VCaP (cell line): ENCODE measurements around the gene PDHX.

Experiments
- H3K27ac ChIP-seq: fragments of 450-650 bp; 2 replicates; pipeline ENCODE4 v1.5.1; 2017
- TF ChIP-seq, protein P1 (sequence below): fragments of 450-650 bp; conservative IDR thresholded peaks from 2 replicates; pipeline ENCODE4 v1.5.1; 2017; ENCODE audit warnings: mild to moderate bottlenecking, moderate library complexity

PDHX gene

GRCh38 chr11:35006389-35007128 is 90.1 kb downstream of the PDHX start:
- H3K27ac ChIP-seq: peak overlapping the region; percentile 95
- TF ChIP-seq, protein P1, sequence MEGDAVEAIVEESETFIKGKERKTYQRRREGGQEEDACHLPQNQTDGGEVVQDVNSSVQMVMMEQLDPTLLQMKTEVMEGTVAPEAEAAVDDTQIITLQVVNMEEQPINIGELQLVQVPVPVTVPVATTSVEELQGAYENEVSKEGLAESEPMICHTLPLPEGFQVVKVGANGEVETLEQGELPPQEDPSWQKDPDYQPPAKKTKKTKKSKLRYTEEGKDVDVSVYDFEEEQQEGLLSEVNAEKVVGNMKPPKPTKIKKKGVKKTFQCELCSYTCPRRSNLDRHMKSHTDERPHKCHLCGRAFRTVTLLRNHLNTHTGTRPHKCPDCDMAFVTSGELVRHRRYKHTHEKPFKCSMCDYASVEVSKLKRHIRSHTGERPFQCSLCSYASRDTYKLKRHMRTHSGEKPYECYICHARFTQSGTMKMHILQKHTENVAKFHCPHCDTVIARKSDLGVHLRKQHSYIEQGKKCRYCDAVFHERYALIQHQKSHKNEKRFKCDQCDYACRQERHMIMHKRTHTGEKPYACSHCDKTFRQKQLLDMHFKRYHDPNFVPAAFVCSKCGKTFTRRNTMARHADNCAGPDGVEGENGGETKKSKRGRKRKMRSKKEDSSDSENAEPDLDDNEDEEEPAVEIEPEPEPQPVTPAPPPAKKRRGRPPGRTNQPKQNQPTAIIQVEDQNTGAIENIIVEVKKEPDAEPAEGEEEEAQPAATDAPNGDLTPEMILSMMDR: no peak

- TF ChIP-seq, protein P1: no peak
- peak overlapping the region; percentile 95; the same call in 1 of the 2 replicates for H3K27ac ChIP-seq
These were observed 90.9 kb downstream of the PDHX start for GRCh38 chr11:35007277-35007676.

DNA sequence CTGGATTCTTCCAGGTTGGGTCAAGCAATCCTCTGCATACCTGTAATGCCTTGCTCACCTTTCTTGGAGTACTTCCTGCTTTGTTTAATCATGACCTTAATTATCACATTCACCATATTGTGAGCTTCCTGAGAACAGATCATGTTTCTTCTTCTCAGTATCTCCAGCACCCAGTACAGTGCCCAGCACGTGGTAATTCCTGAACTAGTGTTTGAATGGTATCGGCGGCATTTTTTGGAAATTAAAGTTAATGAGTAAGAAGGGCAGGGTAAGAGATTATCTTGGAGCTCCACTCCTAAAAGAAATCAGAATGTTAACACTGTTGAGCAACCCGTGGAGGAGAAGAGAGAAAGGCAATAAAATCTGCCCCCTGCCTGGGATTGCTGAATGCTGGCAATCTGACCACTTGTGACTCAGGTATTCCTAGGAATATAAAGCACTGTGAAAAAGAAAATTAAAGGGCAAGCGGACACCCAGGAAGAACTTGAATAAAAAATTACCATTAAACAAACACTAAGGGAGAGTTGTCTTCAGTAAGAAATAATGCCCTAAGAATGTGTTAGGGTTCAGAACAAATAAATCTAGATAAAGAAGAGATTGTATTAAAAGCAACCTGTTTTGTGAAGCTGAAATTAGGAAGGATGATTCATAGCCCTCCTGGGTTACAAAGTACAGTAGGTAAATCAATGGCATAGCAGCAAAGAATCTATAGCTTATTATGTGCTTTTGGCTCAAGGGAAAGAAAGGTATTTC is 92.9 kb downstream of the PDHX start:
- TF ChIP-seq, protein P1: no peak
- no peak overlapping the region for H3K27ac ChIP-seq

GRCh38 chr11:35009944-35010342 is 93.5 kb downstream of the PDHX start:
- no peak overlapping the region for H3K27ac ChIP-seq

GRCh38 chr11:35010654-35011053 is 94.2 kb downstream of the PDHX start:
- no peak overlapping the region for H3K27ac ChIP-seq
- TF ChIP-seq, protein P1: no peak

More at GRCh38 chr11:35009944-35010342, 93.5 kb downstream of the PDHX start:
- TF ChIP-seq, protein P1: no peak

DNA sequence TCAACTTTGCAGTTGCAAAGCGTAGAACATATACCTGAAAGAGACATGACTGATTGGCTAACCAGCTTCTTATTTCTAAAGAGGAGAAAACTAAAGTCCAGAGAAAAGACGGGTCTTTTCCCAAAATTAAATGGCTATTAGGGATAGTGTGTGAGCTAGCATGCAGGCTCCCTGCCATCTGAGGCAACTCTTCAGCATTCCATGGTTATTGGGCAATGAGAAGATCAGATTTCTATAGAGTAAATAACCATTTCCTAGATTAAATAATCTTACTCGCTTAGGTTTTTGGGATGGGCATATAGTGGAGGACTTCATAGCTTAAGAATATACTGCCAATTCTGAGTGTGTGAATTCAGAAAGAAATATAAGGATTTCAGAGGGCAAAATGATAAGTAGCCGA is 95.0 kb downstream of the PDHX start:
- TF ChIP-seq, protein P1: no peak
- no peak overlapping the region for H3K27ac ChIP-seq

GRCh38 chr11:35011944-35012343 is 95.5 kb downstream of the PDHX start:
- TF ChIP-seq, protein P1: no peak
- H3K27ac ChIP-seq: no peak overlapping the region
